NOMO-1 (cell line): ENCODE measurements around the gene CYP2W1.
"Not testable (repeated sequence)": the region's sequence is repeated elsewhere in the genome, so short reads cannot be mapped to it uniquely, and the experiment has no call there.

Experiments used
- DNase-seq, 2 experiments: peaks; one replicate each; lab custom pipeline; 2025; ENCODE audit not compliant: unreplicated experiment in 2 of 2; lab: John Stamatoyannopoulos, UW

Gene CYP2W1

GRCh38 chr7:992709-993607 is 10.0 kb downstream of the CYP2W1 start:
- DNase-seq, result peak; percentile 87 to 92

- DNase-seq, result no peak
Measured at GRCh38 chr7:994592-995308, 11.8 kb downstream of the CYP2W1 start.

GRCh38 chr7:995571-995970 is 12.6 kb downstream of the CYP2W1 start:
- no peak for DNase-seq

- DNase-seq, result no peak
Measured at GRCh38 chr7:996079-996872, 13.3 kb downstream of the CYP2W1 start.

GRCh38 chr7:997404-998395 is 14.7 kb downstream of the CYP2W1 start:
- no peak for DNase-seq

- DNase-seq, result no peak
Measured at GRCh38 chr7:999149-999879, 16.3 kb downstream of the CYP2W1 start.

- no peak for DNase-seq
Measured at GRCh38 chr7:999941-1000935, 17.3 kb downstream of the CYP2W1 start.

- peak in 1 of 2 experiments; percentile 5 for DNase-seq
Measured at GRCh38 chr7:1001069-1001770, 18.2 kb downstream of the CYP2W1 start.

- not testable (repeated sequence) for DNase-seq
Measured at GRCh38 chr7:1002026-1002425, 19.0 kb downstream of the CYP2W1 start.

- not testable (repeated sequence) for DNase-seq
Measured at GRCh38 chr7:1002445-1002844, 19.5 kb downstream of the CYP2W1 start.

- DNase-seq, result no peak
Measured at GRCh38 chr7:1004018-1004852, 21.3 kb downstream of the CYP2W1 start.

- DNase-seq, result no peak
Measured at GRCh38 chr7:1005303-1005702, 22.3 kb downstream of the CYP2W1 start.

GRCh38 chr7:1007901-1008300 is 24.9 kb downstream of the CYP2W1 start:
- DNase-seq, result no peak

GRCh38 chr7:1008733-1009363 is 25.9 kb downstream of the CYP2W1 start:
- no peak for DNase-seq

- no peak for DNase-seq
Measured at GRCh38 chr7:1009747-1010146, 26.8 kb downstream of the CYP2W1 start.

- no peak for DNase-seq
Measured at GRCh38 chr7:1010226-1010625, 27.2 kb downstream of the CYP2W1 start.
